Measurements from ENCODE around the gene NDUFA12. TPM values are rescaled to one million over a fixed set of nuclear protein-coding genes. Genes with fewer than 3 reads are reported as not detected.

The NDUFA12 gene
- total RNA-seq, 1 donor from 2014 or later = 79.3 TPM

GRCh38 chr12:94938583-94938982, 64.9 kb downstream of the NDUFA12 start:
- no peak for TF ChIP-seq POLR2AphosphoS5 (IDR thresholded peaks at IDR 0.05; ENCODE audit: insufficient read depth in 1 of 2, low read depth in 1 of 2)
- TF ChIP-seq POLR2A (IDR thresholded peaks at IDR 0.05) = no peak
- no peak for TF ChIP-seq CTCF (IDR thresholded peaks at IDR 0.05)
- intact Hi-C loops (cut with DNase I) = no loop called here
- no peak overlapping the region for H3K4me3 ChIP-seq
- H3K27me3 ChIP-seq = no peaks in the 10 kb centered on the region
- no peaks in the 10 kb centered on the region for H3K9me3 ChIP-seq
- no peak overlapping the region for H3K27ac ChIP-seq
- peaks cover 12% of the 10 kb centered on the region for H3K4me1 ChIP-seq
- DNase-seq (ENCODE audit: extremely low spot score in 2 of 2) = no peak
- no peaks in the 10 kb centered on the region for H3K36me3 ChIP-seq

DNA sequence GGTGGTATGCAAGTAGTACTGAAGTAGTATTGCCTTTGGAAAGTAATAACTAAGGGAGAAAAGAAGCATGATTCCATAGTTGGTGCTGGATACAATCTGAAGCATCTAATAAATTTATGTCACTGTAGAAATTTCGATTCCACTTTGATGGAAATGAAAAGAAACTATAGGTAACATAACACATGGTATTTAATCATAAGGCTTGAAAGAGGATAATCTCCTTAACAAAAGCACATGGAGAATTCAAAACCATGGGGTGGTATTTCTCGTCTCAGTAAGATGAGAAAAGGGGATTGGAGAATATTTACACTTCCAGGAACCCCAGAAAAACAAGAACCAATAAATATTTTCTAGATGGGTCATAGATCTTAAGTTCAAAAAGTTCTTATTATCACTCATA, 72.7 kb downstream of the NDUFA12 start:
- Histone ChIP-seq H3K36me3 (no peaks in the 10 kb centered on the region), H3K9me3 (no peaks in the 10 kb centered on the region), H3K4me3 (no peak overlapping the region), H3K27ac (no peak overlapping the region), H3K27me3 (no peaks in the 10 kb centered on the region), H3K4me1 (no peaks in the 10 kb centered on the region)
- DNase-seq (ENCODE audit: extremely low spot score in 2 of 2) = no peak
- intact Hi-C loops (cut with DNase I) = no loop called here
- TF ChIP-seq CTCF (IDR thresholded peaks at IDR 0.05) = no peak
- no peak for TF ChIP-seq POLR2AphosphoS5 (IDR thresholded peaks at IDR 0.05; ENCODE audit: insufficient read depth in 1 of 2, low read depth in 1 of 2)
- TF ChIP-seq POLR2A (IDR thresholded peaks at IDR 0.05) = no peak

GRCh38 chr12:94930216-94930654, 73.3 kb downstream of the NDUFA12 start:
- H3K27me3 ChIP-seq = no peaks in the 10 kb centered on the region
- TF ChIP-seq POLR2A (IDR thresholded peaks at IDR 0.05) (no peak), POLR2AphosphoS5 (IDR thresholded peaks at IDR 0.05; ENCODE audit: insufficient read depth in 1 of 2, low read depth in 1 of 2) (no peak), CTCF (IDR thresholded peaks at IDR 0.05) (no peak)
- DNase-seq (ENCODE audit: extremely low spot score in 2 of 2) = no peak

DNA sequence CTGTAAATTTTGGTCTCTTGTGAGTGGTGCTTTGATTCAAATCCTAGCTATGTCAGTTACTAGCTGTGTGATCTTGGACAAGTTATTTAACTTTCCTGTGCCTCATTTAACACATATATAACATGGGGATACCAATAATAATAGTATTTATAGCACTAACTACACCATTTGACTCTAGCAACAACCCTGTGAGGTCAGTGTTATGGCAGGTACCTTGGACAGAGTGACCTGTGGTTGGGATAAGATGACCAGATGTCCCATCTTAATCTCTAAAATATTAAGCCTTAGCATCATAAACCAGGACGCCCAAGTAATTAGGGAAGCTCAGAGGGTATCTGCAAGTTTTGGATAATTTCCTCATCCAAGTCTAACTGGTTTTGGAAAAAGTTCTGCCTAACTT, 73.7 kb downstream of the NDUFA12 start:
- Histone ChIP-seq H3K27me3 (no peaks in the 10 kb centered on the region), H3K27ac (no peak overlapping the region), H3K4me1 (no peaks in the 10 kb centered on the region), H3K9me3 (no peaks in the 10 kb centered on the region), H3K36me3 (no peaks in the 10 kb centered on the region), H3K4me3 (no peak overlapping the region)
- intact Hi-C loops (cut with DNase I) = no loop called here
- TF ChIP-seq CTCF (IDR thresholded peaks at IDR 0.05) = no peak
- no peak for TF ChIP-seq POLR2AphosphoS5 (IDR thresholded peaks at IDR 0.05; ENCODE audit: insufficient read depth in 1 of 2, low read depth in 1 of 2)
- TF ChIP-seq POLR2A (IDR thresholded peaks at IDR 0.05) = no peak
- no peak for DNase-seq (ENCODE audit: extremely low spot score in 2 of 2)

More at GRCh38 chr12:94930216-94930654, 73.3 kb downstream of the NDUFA12 start:
- no peaks in the 10 kb centered on the region for H3K36me3 ChIP-seq
- no peak overlapping the region for H3K27ac ChIP-seq
- no peaks in the 10 kb centered on the region for H3K4me1 ChIP-seq
- H3K4me3 ChIP-seq = no peak overlapping the region
- intact Hi-C loops (cut with DNase I) = no loop called here
- no peaks in the 10 kb centered on the region for H3K9me3 ChIP-seq

GRCh38 chr12:94925729-94926128, 77.8 kb downstream of the NDUFA12 start:
- no peaks in the 10 kb centered on the region for H3K36me3 ChIP-seq
- H3K27ac ChIP-seq = no peak overlapping the region
- no peak overlapping the region for H3K4me3 ChIP-seq
- no peaks in the 10 kb centered on the region for H3K4me1 ChIP-seq
- no peak for TF ChIP-seq POLR2A (IDR thresholded peaks at IDR 0.05)
- no peak for TF ChIP-seq POLR2AphosphoS5 (IDR thresholded peaks at IDR 0.05; ENCODE audit: insufficient read depth in 1 of 2, low read depth in 1 of 2)
- TF ChIP-seq CTCF (IDR thresholded peaks at IDR 0.05) = no peak
- no peaks in the 10 kb centered on the region for H3K27me3 ChIP-seq
- no peaks in the 10 kb centered on the region for H3K9me3 ChIP-seq
- no peak for DNase-seq (ENCODE audit: extremely low spot score in 2 of 2)
- intact Hi-C loops (cut with DNase I) = no loop called here

Measured in vagina (tissue), 2 donors.